GM12864 (cell line): Measurements from ENCODE around the gene PLSCR3.

ENCODE experiments used
- DNase-seq: peaks from one replicate; pipeline ENCODE4 v3.0.0-alpha.2; 2011; ENCODE audit warnings: low read depth
- H3K4me3 ChIP-seq: 2 replicates; pipeline ENCODE4 v1.5.1; 2011; ENCODE audit warnings: mild to moderate bottlenecking, low read depth, low read length, control low read depth
- TF ChIP-seq, protein P1 (sequence below): IDR thresholded peaks from 2 replicates; pipeline ENCODE4 v1.5.1; 2011; ENCODE audit warnings: low read depth, mild to moderate bottlenecking, moderate library complexity, low read length, control low read depth, inconsistent platforms; ENCODE audit errors: missing control alignments

PLSCR3 gene

DNA sequence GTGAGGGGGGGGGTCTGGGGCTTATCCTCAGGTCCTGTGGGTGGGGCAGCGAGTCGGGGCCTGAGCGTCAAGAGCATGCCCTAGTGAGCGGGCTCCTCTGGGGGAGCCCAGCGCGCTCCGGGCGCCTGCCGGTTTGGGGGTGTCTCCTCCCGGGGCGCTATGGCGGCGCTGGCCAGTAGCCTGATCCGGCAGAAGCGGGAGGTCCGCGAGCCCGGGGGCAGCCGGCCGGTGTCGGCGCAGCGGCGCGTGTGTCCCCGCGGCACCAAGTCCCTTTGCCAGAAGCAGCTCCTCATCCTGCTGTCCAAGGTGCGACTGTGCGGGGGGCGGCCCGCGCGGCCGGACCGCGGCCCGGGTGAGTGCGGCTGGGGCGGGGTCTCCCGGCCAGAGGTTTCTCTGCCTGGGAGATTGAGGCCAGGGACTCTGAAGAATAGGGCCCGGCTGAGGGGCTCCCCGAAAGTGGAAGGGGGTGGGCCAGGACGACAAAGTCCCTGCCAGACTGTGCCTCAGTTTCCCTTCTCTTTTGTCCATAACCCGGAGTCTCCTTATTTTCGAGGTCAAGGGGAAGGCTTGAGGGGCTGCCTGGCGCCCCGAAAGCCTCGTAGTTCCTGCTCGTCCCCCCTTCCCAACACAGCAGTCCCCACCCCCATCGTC, 45.3 kb upstream of the PLSCR3 start, which contains the start of gene FGF11:
Gene FGF11, plus strand, starts transcription at position 51 of the 651 bp plus-strand sequence. Its CDS starts 109 bp downstream, at position 160.
- no peak for DNase-seq
- H3K4me3 ChIP-seq: peak within 1 kb of the TSS; percentile 45

DNA sequence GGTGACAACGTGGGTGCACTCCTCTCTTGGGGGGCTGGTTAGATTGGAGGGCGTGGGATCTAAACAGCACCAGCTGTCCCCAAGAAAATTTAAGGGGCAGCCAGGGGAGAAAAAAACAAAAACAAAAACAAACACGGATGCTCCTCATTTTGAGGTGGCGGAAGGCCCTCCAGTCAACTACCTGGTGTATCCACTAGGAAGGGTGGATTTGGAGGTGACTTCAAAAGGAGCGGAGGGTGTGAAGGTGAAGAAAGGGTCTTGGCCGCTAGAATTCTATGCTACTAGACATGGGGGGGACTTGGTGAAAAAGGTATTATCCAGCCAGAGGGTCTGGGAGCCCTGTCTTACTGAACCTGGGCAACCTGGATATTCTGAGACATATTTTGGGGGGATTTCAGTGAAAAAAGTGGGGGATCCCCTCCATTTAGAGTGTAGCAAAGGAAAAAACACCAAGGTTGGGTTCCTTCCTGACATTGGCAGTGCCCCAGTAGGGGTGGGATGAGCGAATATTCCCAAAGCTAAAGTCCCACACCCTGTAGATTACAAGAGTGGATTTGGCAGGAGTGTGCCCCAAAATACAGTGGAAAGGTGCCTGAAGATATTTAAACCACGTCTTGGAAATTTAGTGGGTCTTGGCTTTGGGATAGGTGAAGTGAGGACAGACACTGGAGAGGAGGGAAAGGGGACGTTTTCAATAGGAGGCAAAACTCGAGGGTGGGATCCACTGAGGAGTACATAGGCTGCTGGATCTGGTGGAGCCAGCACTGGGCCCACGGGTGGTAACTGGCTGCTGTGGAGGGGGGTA, 44.5 kb upstream of the PLSCR3 start:
- H3K4me3 ChIP-seq: peak overlapping the region; percentile 45
- no peak for DNase-seq
- TF ChIP-seq, protein P1, sequence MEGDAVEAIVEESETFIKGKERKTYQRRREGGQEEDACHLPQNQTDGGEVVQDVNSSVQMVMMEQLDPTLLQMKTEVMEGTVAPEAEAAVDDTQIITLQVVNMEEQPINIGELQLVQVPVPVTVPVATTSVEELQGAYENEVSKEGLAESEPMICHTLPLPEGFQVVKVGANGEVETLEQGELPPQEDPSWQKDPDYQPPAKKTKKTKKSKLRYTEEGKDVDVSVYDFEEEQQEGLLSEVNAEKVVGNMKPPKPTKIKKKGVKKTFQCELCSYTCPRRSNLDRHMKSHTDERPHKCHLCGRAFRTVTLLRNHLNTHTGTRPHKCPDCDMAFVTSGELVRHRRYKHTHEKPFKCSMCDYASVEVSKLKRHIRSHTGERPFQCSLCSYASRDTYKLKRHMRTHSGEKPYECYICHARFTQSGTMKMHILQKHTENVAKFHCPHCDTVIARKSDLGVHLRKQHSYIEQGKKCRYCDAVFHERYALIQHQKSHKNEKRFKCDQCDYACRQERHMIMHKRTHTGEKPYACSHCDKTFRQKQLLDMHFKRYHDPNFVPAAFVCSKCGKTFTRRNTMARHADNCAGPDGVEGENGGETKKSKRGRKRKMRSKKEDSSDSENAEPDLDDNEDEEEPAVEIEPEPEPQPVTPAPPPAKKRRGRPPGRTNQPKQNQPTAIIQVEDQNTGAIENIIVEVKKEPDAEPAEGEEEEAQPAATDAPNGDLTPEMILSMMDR: no peak

More for the DNA sequence above, 45.3 kb upstream of the PLSCR3 start, which contains the start of gene FGF11:
- TF ChIP-seq, protein P1: no peak

DNA sequence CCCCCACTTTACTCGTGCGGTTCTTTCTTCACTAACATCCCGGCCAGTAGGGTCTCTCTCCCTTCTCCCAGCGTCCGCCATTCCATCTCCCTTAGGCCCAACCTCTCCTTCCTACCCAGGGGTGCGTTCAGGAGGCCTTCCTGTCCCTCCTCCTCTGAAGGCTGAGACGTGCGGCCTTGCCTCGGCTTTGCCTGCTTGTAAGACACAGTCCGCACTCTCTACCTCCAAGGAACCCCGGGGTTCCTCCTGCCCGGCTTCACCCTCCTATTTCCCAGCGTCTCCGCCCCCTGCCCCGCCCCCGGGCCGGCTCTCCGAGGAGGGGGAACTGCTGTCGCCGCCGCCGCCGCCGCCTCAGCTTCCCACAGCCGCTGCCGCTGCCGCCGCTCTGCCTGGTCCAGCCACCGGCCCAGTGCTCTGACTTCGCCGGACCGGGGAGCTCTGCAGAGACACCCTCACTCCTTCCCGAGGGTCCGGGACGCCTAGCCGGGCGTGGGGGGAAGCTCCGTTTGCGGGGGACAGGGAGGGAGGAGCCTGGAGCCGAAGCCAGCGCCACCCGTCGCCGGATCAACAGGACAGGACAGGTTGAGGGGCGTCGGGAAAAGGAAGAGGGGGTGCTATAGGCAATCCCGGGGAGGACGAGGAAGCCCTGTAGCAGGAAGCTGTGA, 43.8 kb upstream of the PLSCR3 start:
- no peak for DNase-seq
- peak overlapping the region; percentile 45 for H3K4me3 ChIP-seq
- TF ChIP-seq, protein P1: no peak

DNA sequence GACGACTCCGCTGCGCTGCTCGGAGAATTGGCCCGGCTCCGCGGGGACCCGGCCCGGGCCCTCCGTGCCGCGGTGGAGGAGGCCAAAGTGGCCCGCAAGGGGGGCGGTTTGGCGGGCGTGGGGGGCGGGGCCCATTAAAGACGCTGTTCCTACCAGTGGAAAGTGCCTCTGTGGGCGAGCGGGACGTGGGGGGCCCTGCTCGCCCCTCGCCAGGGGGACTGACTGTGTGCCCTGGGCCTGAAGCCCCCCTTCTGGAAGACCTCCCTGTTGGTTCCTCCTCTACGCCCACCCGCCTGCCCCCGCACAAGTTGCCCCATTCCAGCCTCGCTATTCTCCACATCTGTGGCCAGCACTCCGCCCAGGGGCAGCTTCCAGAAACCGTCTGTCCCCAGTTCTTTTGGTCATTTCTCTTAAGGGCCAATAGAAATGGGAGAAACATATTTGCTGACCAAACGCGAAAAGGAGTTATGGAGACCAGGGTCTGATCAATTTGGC, 43.1 kb upstream of the PLSCR3 start:
- no peak for DNase-seq
- TF ChIP-seq, protein P1: no peak
- H3K4me3 ChIP-seq: no peak overlapping the region

DNA sequence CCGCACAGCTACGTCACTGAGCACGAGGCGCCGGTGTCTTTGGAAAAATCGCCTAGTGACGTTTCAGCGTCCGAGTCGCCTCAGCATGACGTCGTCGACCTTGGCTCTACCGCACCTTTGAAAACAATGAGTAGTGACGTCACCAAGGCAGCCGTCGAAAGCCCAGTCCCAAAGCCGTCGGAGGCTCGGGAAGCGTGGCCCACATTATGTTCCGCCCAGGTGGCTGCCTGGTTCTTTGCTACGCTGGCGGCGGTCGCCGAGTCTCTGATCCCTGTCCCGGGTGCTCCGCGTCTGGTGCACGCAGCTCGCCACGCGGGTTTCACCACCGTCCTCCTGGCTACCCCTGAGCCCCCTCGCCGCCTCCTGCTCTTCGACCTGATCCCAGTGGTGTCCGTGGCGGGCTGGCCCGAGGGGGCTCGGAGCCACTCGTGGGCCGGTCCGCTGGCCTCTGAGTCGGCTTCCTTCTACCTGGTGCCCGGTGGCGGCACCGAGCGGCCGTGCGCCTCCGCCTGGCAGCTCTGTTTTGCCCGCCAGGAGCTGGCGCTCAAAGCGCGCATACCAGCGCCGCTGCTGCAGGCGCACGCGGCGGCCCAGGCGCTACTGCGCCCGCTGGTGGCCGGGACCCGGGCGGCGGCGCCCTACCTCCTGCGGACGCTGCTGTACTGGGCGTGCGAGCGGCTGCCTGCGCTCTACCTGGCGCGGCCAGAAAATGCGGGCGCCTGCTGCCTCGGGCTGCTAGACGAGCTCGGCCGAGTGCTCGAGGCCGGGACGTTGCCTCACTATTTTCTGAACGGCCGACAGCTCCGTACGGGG, 42.4 kb upstream of the PLSCR3 start:
- DNase-seq: no peak
- peak overlapping the region; percentile 63 for H3K4me3 ChIP-seq
- TF ChIP-seq, protein P1: peak; percentile 77

DNA sequence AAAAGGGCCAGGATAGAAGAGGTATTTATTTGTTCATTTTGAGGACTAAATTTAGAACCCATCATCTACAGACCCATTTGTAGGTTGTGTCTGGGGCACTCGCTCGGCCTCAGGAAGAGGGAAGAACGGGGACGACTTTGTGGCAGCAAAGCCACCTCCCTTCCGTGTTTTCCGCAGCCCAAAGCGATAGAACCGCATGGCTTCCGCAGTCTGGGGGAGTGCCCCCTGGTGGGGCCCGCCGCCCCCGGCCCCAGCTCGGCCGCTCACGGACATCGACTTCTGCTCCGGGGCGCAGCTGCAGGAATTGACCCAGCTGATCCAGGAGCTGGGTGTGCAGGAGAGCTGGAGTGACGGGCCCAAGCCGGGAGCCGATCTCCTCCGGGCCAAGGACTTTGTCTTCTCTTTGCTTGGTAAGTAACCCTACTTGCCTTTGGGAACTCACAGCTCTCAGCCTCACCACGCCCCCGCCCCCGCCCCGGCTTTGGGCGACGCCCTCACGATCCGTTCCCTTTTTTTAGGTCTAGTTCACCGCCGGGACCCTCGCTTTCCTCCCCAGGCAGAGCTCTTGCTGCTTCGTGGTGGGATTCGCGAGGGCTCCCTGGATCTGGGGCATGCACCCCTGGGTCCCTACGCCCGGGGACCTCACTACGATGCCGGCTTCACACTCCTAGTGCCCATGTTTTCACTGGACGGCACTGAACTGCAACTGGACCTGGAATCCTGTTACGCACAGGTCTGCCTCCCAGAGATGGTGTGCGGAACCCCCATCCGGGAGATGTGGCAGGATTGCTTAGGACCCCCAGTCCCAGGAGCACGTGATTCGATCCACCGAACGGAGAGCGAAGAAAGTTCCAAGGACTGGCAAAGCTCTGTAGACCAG, 41.6 kb upstream of the PLSCR3 start:
- peak overlapping the region; percentile 63 for H3K4me3 ChIP-seq
- no peak for DNase-seq

More for the DNA sequence above, 41.6 kb upstream of the PLSCR3 start:
- TF ChIP-seq, protein P1: peak; percentile 28
